ENCODE measurements around the gene TMEM52B.

TMEM52B gene

GRCh38 chr12:10178821-10179220, at the start of gene TMEM52B:
TMEM52B (plus strand) TSS chr12:10179032; CDS start chr12:10179575, 543 bp downstream.
- no peak for DNase-seq (ENCODE audit: low read depth, low spot score)

- DNase-seq (ENCODE audit: low read depth, low spot score) = no peak
Measured at GRCh38 chr12:10130042-10130441, 48.8 kb upstream of the TMEM52B start, which contains the start of gene CLEC7A. CLEC7A (minus strand) TSS chr12:10130199; CDS start chr12:10130082, 117 bp downstream.

- no peak for DNase-seq (ENCODE audit: low read depth, low spot score)
Measured at GRCh38 chr12:10131111-10131690, 47.6 kb upstream of the TMEM52B start.

GRCh38 chr12:10132850-10133370, 45.9 kb upstream of the TMEM52B start:
- no peak for DNase-seq (ENCODE audit: low read depth, low spot score)

- no peak for DNase-seq (ENCODE audit: low read depth, low spot score)
Measured at GRCh38 chr12:10135126-10135525, 43.7 kb upstream of the TMEM52B start.

GRCh38 chr12:10136637-10137205, 42.1 kb upstream of the TMEM52B start:
- DNase-seq (ENCODE audit: low read depth, low spot score) = no peak

- DNase-seq (ENCODE audit: low read depth, low spot score) = no peak
Measured at GRCh38 chr12:10140001-10140400, 38.8 kb upstream of the TMEM52B start.

- no peak for DNase-seq (ENCODE audit: low read depth, low spot score)
Measured at GRCh38 chr12:10142976-10143589, 35.7 kb upstream of the TMEM52B start.

- no peak for DNase-seq (ENCODE audit: low read depth, low spot score)
Measured at GRCh38 chr12:10147714-10148403, 31.0 kb upstream of the TMEM52B start.

- DNase-seq (ENCODE audit: low read depth, low spot score) = no peak
Measured at GRCh38 chr12:10151621-10152020, 27.2 kb upstream of the TMEM52B start.

- peak; percentile 43 for DNase-seq (ENCODE audit: low read depth, low spot score)
Measured at GRCh38 chr12:10153271-10154144, 25.3 kb upstream of the TMEM52B start.

- DNase-seq (ENCODE audit: low read depth, low spot score) = no peak
Measured at GRCh38 chr12:10154145-10154496, 24.7 kb upstream of the TMEM52B start.

- DNase-seq (ENCODE audit: low read depth, low spot score) = no peak
Measured at GRCh38 chr12:10155966-10156365, 22.9 kb upstream of the TMEM52B start.

GRCh38 chr12:10158406-10158805, 20.4 kb upstream of the TMEM52B start:
- no peak for DNase-seq (ENCODE audit: low read depth, low spot score)

GRCh38 chr12:10159280-10159679, 19.6 kb upstream of the TMEM52B start:
- DNase-seq (ENCODE audit: low read depth, low spot score) = no peak

GRCh38 chr12:10160617-10161385, 18.0 kb upstream of the TMEM52B start:
- DNase-seq (ENCODE audit: low read depth, low spot score) = no peak

GRCh38 chr12:10163084-10163483, 15.7 kb upstream of the TMEM52B start:
- no peak for DNase-seq (ENCODE audit: low read depth, low spot score)

GRCh38 chr12:10165421-10165820, 13.4 kb upstream of the TMEM52B start:
- no peak for DNase-seq (ENCODE audit: low read depth, low spot score)

GRCh38 chr12:10167599-10167998, 11.2 kb upstream of the TMEM52B start:
- DNase-seq (ENCODE audit: low read depth, low spot score) = no peak

- no peak for DNase-seq (ENCODE audit: low read depth, low spot score)
Measured at GRCh38 chr12:10169104-10169503, 9.7 kb upstream of the TMEM52B start.

- no peak for DNase-seq (ENCODE audit: low read depth, low spot score)
Measured at GRCh38 chr12:10170216-10170615, 8.6 kb upstream of the TMEM52B start.
